GM13977 (cell line): ENCODE results near the gene POLR1C.
"Not testable (repeated sequence)": the region's sequence is repeated elsewhere in the genome, so short reads cannot be mapped to it uniquely, and the experiment has no call there.

Experiments
- DNase-seq: peaks from one replicate; pipeline ENCODE4 v3.0.0; 2012; ENCODE audit warnings: low spot score
- in situ Hi-C: fragments of 300-500 bp; cut with MboI; formaldehyde crosslinking; loops from one replicate; pipeline ENCODE4 v1.12.0; 2022; ENCODE audit warnings: low sequenced_read_pairs, low pct_unique_long_range_greater_than_20kb, mixed read lengths, inconsistent platforms; ENCODE audit not compliant: unreplicated experiment
- TF ChIP-seq, protein P1 (sequence below): IDR thresholded peaks from 2 replicates; pipeline ENCODE4 v1.5.1; 2012; ENCODE audit warnings: mild to moderate bottlenecking, control low read depth; ENCODE audit not compliant: insufficient read depth; ENCODE audit errors: extremely low read depth, missing control alignments

The POLR1C gene, protein sequence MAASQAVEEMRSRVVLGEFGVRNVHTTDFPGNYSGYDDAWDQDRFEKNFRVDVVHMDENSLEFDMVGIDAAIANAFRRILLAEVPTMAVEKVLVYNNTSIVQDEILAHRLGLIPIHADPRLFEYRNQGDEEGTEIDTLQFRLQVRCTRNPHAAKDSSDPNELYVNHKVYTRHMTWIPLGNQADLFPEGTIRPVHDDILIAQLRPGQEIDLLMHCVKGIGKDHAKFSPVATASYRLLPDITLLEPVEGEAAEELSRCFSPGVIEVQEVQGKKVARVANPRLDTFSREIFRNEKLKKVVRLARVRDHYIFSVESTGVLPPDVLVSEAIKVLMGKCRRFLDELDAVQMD

DNA sequence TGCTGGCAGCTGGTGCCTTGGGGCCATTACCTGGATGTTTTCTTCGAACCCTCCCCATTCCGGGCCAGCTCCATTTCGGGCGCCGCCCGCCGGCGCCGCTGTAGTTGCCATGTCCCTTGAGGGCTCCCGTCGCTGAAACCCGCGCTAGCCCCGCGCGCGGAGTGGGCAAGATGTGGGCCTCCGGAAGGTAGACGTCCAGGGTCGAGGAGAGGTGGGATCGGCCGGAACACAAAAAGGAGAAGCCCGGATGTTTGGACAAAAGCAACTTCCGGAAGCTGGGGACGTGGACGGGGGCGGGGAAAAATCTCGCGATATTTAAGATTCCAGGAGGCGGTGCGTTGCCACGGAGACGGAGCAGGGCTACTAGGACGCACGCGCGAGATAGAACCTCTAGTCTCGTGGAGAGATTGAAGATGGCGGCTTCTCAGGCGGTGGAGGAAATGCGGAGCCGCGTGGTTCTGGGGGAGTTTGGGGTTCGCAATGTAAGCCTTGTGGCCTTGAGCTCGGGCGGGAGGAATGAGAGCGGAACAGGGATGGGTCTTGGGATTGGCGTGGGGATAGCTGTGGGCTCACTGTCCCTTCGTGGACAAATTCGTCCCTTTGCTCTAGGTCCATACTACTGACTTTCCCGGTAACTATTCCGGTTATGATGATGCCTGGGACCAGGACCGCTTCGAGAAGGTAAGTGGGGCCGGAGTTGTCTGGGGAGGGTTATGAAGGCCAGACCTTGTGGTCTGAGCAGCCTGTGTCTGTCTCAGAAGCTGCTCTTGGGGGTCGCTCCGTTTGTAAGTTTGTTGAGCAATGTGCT, at the start of gene POLR1C, which contains the start of gene YIPF3:
TSS of gene POLR1C (plus strand) at position 393 of the 808 bp plus-strand sequence. CDS start at position 414, 21 bp downstream.
TSS of gene YIPF3 (minus strand) at position 230 of the 808 bp plus-strand sequence. CDS start at position 111, 119 bp downstream.
- TF ChIP-seq, protein P1, sequence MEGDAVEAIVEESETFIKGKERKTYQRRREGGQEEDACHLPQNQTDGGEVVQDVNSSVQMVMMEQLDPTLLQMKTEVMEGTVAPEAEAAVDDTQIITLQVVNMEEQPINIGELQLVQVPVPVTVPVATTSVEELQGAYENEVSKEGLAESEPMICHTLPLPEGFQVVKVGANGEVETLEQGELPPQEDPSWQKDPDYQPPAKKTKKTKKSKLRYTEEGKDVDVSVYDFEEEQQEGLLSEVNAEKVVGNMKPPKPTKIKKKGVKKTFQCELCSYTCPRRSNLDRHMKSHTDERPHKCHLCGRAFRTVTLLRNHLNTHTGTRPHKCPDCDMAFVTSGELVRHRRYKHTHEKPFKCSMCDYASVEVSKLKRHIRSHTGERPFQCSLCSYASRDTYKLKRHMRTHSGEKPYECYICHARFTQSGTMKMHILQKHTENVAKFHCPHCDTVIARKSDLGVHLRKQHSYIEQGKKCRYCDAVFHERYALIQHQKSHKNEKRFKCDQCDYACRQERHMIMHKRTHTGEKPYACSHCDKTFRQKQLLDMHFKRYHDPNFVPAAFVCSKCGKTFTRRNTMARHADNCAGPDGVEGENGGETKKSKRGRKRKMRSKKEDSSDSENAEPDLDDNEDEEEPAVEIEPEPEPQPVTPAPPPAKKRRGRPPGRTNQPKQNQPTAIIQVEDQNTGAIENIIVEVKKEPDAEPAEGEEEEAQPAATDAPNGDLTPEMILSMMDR, result no peak
- in situ Hi-C loops, result no loop called here
- peak; percentile 96 for DNase-seq

DNA sequence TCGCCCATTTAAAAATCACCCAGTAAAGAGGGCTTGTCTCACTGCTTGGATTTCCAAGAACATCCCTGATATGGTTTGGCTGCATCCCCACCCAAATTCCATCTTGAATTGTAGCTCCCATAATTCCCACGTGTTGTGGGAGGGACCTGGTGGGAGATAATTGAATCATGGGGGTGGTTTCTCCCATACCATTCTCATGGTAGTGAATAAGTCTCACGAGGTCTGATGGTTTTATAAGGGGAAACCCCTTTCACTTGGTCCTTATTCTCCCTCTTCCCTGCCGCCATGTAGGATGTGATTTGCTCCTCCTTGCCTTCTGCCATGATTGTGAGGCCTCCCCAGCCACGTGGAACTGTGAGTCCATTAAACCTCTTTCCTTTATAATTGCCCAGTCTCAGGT, 49.6 kb upstream of the POLR1C start:
- in situ Hi-C loops, DNase-seq: not testable (repeated sequence)

DNA sequence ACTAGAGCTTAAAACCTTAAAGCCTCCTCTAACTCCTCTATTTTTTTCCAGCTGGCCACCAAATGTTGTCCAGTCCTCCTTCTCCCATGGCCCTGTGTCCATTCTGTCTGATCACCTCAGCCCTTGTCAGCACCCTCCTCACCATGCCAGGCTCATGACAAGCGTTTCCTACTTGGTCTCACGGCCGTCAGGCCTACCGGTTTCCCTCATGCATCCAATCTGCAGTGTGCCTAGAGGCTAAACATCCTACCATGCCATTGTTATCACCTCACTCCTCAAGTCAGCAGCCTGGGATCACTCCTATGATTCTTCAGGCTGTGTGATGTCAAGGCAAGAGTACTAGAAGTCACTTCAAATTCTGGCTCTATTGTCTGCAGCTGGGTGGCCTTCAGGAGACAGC, 49.1 kb upstream of the POLR1C start:
- no peak for DNase-seq
- TF ChIP-seq, protein P1, result no peak
- in situ Hi-C loops, result no loop called here

DNA sequence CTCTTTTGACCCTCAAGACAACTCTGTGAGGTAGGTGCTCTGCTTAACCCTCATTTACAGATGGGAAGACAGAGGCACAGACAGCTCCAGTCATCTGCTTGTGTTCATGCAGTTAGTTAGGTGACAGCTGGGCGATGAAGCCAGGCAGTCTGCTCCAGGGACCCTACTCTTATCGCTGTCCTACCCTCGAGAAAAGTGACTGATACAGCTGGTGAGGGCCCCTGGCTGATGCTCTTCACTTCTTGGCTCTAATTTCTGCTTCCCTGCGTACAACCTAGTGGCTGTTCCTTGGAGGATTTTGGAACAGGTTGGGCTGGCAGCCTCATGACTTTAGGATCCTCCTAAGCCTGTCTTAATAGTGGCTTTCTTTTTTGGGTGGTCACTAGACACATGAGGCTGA, 48.6 kb upstream of the POLR1C start:
- DNase-seq, result no peak
- TF ChIP-seq, protein P1, result no peak
- in situ Hi-C loops, result no loop called here

DNA sequence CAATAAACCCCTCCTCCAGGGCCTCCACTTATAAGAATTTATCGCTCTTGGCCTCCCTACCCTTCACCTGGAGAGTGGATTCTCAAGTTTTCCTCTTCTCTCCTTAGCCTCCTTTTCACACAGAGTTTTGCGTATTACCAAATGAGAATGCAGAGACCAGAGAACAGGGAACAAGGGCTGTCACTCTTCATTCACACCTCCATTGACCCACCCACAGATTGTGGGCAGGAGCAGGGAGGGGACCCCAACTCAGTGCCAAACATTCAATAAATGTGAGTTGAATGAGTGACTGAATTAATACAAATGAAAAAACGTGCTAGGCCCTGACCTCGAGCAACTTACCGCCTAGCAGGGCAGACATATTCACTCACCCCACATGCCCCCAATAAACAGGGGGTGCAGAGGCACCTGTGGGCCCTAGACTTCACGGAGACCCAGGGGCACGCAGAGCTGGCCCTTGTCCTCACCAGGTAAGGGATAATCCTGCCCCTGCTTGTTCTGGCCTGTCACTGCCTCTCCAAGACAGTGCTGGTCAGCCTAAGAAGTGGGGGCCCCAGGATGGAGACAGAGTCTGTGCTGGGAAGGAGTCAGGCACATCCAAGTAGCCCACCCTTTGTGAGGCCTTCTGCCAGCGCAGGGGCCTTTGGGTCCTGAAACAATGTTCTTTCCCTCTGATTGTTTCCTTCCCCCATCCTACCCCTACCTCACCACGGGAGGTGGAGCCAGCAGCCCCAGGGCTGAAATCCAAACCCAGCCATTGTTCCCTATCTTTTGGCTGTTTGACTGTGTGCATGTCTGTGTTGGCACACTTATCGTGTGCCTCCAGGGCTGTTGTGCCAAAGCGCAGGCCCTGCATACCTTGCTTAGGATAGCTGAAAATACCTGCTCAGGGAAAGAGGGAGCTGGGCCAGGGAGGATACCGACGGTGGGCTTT, 47.9 kb upstream of the POLR1C start:
- TF ChIP-seq, protein P1, result no peak
- in situ Hi-C loops, result no loop called here
- DNase-seq, result no peak

DNA sequence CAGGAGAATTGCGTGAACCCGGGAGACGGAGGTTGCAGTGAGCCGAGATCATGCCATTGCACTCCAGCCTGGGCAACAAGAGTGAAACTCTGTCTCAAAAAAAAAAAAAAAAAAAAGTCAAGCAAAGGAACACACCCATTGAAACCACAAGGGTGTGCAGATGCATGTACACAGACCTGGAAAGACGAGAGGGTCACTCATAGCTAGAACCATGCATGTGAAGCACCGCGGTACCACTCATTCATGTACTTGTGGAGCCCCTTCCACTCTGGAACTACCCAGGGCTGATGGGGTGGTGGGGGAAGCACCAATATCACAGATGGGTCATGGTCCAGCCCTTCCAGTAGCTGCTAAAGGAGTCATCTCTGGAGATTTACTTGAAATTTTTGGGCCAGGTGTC, 46.9 kb upstream of the POLR1C start:
- DNase-seq, result no peak
- TF ChIP-seq, protein P1, result no peak
- in situ Hi-C loops, result no loop called here
